ENCODE data around the gene EXOC2. TPM values are rescaled to one million over a fixed set of nuclear protein-coding genes. Genes with fewer than 3 reads are reported as not detected.
A peak's percentile ranks its signal among the peaks of the same experiment; 100 is the strongest.

Gene EXOC2
- total RNA-seq, 2 donors from 2014 or later, result 44.1 to 46.9 TPM

- no peaks in the 10 kb centered on the region for H3K9me3 Mint-ChIP-seq
- no peak overlapping the region for H3K27ac Mint-ChIP-seq
- ATAC-seq (replicated peaks), result no peak
- no peaks in the 10 kb centered on the region for H3K36me3 Mint-ChIP-seq (ENCODE audit: low read depth)
- H3K4me3 Mint-ChIP-seq, result no peak overlapping the region
- no peaks in the 10 kb centered on the region for H3K27me3 Mint-ChIP-seq
- H3K4me1 Mint-ChIP-seq, result peaks cover 8% of the 10 kb centered on the region
Measured at GRCh38 chr6:715709-716491, 23.0 kb upstream of the EXOC2 start.

GRCh38 chr6:714100-714499 is 21.2 kb upstream of the EXOC2 start:
- H3K4me1 Mint-ChIP-seq, result peaks cover 8% of the 10 kb centered on the region
- H3K36me3 Mint-ChIP-seq (ENCODE audit: low read depth), result no peaks in the 10 kb centered on the region
- no peaks in the 10 kb centered on the region for H3K27me3 Mint-ChIP-seq
- ATAC-seq (replicated peaks), result no peak
- H3K4me3 Mint-ChIP-seq, result no peak overlapping the region
- no peaks in the 10 kb centered on the region for H3K9me3 Mint-ChIP-seq
- H3K27ac Mint-ChIP-seq, result no peak overlapping the region

GRCh38 chr6:713351-713750 is 20.4 kb upstream of the EXOC2 start:
- ATAC-seq (replicated peaks), result no peak
- no peaks in the 10 kb centered on the region for H3K36me3 Mint-ChIP-seq (ENCODE audit: low read depth)
- H3K27ac Mint-ChIP-seq, result no peak overlapping the region
- no peaks in the 10 kb centered on the region for H3K9me3 Mint-ChIP-seq
- no peak overlapping the region for H3K4me3 Mint-ChIP-seq
- peaks cover 8% of the 10 kb centered on the region for H3K4me1 Mint-ChIP-seq
- H3K27me3 Mint-ChIP-seq, result no peaks in the 10 kb centered on the region

GRCh38 chr6:712805-713204 is 19.9 kb upstream of the EXOC2 start:
- no peak for ATAC-seq (replicated peaks)
- H3K4me1 Mint-ChIP-seq, result peaks cover 8% of the 10 kb centered on the region
- no peaks in the 10 kb centered on the region for H3K9me3 Mint-ChIP-seq
- H3K27ac Mint-ChIP-seq, result no peak overlapping the region
- H3K36me3 Mint-ChIP-seq (ENCODE audit: low read depth), result no peaks in the 10 kb centered on the region
- H3K4me3 Mint-ChIP-seq, result no peak overlapping the region
- no peaks in the 10 kb centered on the region for H3K27me3 Mint-ChIP-seq

- H3K27me3 Mint-ChIP-seq, result peaks cover 2% of the 10 kb centered on the region
- peak; percentile 25 for ATAC-seq (replicated peaks)
- H3K4me3 Mint-ChIP-seq, result peak overlapping the region; percentile 100
- H3K27ac Mint-ChIP-seq, result peak overlapping the region; percentile 98
- no peaks in the 10 kb centered on the region for H3K9me3 Mint-ChIP-seq
- peaks cover 8% of the 10 kb centered on the region for H3K4me1 Mint-ChIP-seq
- H3K36me3 Mint-ChIP-seq (ENCODE audit: low read depth), result no peaks in the 10 kb centered on the region
Measured at GRCh38 chr6:711925-712324, 19.0 kb upstream of the EXOC2 start.

GRCh38 chr6:710601-711571 is 17.9 kb upstream of the EXOC2 start:
- Mint-ChIP-seq H3K27me3 (peaks cover 4% of the 10 kb centered on the region), H3K36me3 (ENCODE audit: low read depth) (no peaks in the 10 kb centered on the region), H3K9me3 (no peaks in the 10 kb centered on the region), H3K27ac (peak overlapping the region; percentile 98), H3K4me3 (peak overlapping the region; percentile 100), H3K4me1 (peaks cover 8% of the 10 kb centered on the region)
- peak; percentile 94 for ATAC-seq (replicated peaks)

- Mint-ChIP-seq H3K27ac (no peak overlapping the region), H3K9me3 (no peaks in the 10 kb centered on the region), H3K27me3 (peaks cover 4% of the 10 kb centered on the region), H3K4me3 (peak overlapping the region; percentile 100), H3K4me1 (peaks cover 8% of the 10 kb centered on the region), H3K36me3 (ENCODE audit: low read depth) (no peaks in the 10 kb centered on the region)
- ATAC-seq (replicated peaks), result no peak
Measured at GRCh38 chr6:709471-710056, 16.6 kb upstream of the EXOC2 start.

GRCh38 chr6:708237-708598 is 15.3 kb upstream of the EXOC2 start:
- Mint-ChIP-seq H3K4me1 (peaks cover 8% of the 10 kb centered on the region), H3K4me3 (no peak overlapping the region), H3K27ac (no peak overlapping the region), H3K27me3 (peaks cover 4% of the 10 kb centered on the region), H3K36me3 (ENCODE audit: low read depth) (no peaks in the 10 kb centered on the region), H3K9me3 (no peaks in the 10 kb centered on the region)
- ATAC-seq (replicated peaks), result no peak

GRCh38 chr6:707576-708236 is 14.8 kb upstream of the EXOC2 start:
- Mint-ChIP-seq H3K27me3 (peaks cover 4% of the 10 kb centered on the region), H3K4me3 (no peak overlapping the region), H3K27ac (no peak overlapping the region), H3K9me3 (no peaks in the 10 kb centered on the region), H3K4me1 (peaks cover 8% of the 10 kb centered on the region), H3K36me3 (ENCODE audit: low read depth) (no peaks in the 10 kb centered on the region)
- no peak for ATAC-seq (replicated peaks)

GRCh38 chr6:706819-707381 is 14.0 kb upstream of the EXOC2 start:
- Mint-ChIP-seq H3K4me1 (peaks cover 8% of the 10 kb centered on the region), H3K36me3 (ENCODE audit: low read depth) (no peaks in the 10 kb centered on the region), H3K4me3 (no peak overlapping the region), H3K27ac (no peak overlapping the region), H3K27me3 (peaks cover 4% of the 10 kb centered on the region), H3K9me3 (no peaks in the 10 kb centered on the region)
- no peak for ATAC-seq (replicated peaks)

GRCh38 chr6:706146-706545 is 13.2 kb upstream of the EXOC2 start:
- Mint-ChIP-seq H3K9me3 (no peaks in the 10 kb centered on the region), H3K27ac (no peak overlapping the region)
- no peak for ATAC-seq (replicated peaks)

GRCh38 chr6:705047-705446 is 12.1 kb upstream of the EXOC2 start:
- Mint-ChIP-seq H3K4me3 (no peak overlapping the region), H3K27ac (no peak overlapping the region), H3K36me3 (ENCODE audit: low read depth) (no peaks in the 10 kb centered on the region), H3K4me1 (no peaks in the 10 kb centered on the region), H3K27me3 (peaks cover 4% of the 10 kb centered on the region), H3K9me3 (no peaks in the 10 kb centered on the region)
- no peak for ATAC-seq (replicated peaks)

More at GRCh38 chr6:706146-706545, 13.2 kb upstream of the EXOC2 start:
- H3K36me3 Mint-ChIP-seq (ENCODE audit: low read depth), result no peaks in the 10 kb centered on the region
- no peak overlapping the region for H3K4me3 Mint-ChIP-seq
- peaks cover 4% of the 10 kb centered on the region for H3K27me3 Mint-ChIP-seq
- peaks cover under 1% of the 10 kb centered on the region for H3K4me1 Mint-ChIP-seq

GRCh38 chr6:704046-704445 is 11.1 kb upstream of the EXOC2 start:
- peaks cover 4% of the 10 kb centered on the region for H3K27me3 Mint-ChIP-seq
- H3K36me3 Mint-ChIP-seq (ENCODE audit: low read depth), result no peaks in the 10 kb centered on the region
- no peak overlapping the region for H3K4me3 Mint-ChIP-seq
- H3K27ac Mint-ChIP-seq, result no peak overlapping the region
- no peak for ATAC-seq (replicated peaks)
- H3K4me1 Mint-ChIP-seq, result no peaks in the 10 kb centered on the region
- H3K9me3 Mint-ChIP-seq, result no peaks in the 10 kb centered on the region

- Mint-ChIP-seq H3K4me3 (no peak overlapping the region), H3K27ac (no peak overlapping the region), H3K4me1 (no peaks in the 10 kb centered on the region), H3K36me3 (ENCODE audit: low read depth) (no peaks in the 10 kb centered on the region), H3K27me3 (peaks cover 4% of the 10 kb centered on the region), H3K9me3 (no peaks in the 10 kb centered on the region)
- ATAC-seq (replicated peaks), result peak; percentile 31
Measured at GRCh38 chr6:703552-703951, 10.6 kb upstream of the EXOC2 start.

Data from activated T-helper 17 cell treated with anti-CD3 and anti-CD28 coated beads, Interleukin-2, amount 50 U/mL, for 72 hours (primary cell).